HG02852 (cell line): ENCODE measurements around the gene MDM4.
A peak's percentile ranks its signal among the peaks of the same experiment; 100 is the strongest.
"Not testable (repeated sequence)": the region's sequence is repeated elsewhere in the genome, so short reads cannot be mapped to it uniquely, and the experiment has no call there.

ENCODE experiments used
- ATAC-seq: cut with Tn5 transposase; IDR thresholded peaks from one replicate; pipeline ENCODE4 v1.9.1; 2021; ENCODE audit warnings: mild to moderate bottlenecking, moderate library complexity; ENCODE audit not compliant: unreplicated experiment

Gene MDM4, protein sequence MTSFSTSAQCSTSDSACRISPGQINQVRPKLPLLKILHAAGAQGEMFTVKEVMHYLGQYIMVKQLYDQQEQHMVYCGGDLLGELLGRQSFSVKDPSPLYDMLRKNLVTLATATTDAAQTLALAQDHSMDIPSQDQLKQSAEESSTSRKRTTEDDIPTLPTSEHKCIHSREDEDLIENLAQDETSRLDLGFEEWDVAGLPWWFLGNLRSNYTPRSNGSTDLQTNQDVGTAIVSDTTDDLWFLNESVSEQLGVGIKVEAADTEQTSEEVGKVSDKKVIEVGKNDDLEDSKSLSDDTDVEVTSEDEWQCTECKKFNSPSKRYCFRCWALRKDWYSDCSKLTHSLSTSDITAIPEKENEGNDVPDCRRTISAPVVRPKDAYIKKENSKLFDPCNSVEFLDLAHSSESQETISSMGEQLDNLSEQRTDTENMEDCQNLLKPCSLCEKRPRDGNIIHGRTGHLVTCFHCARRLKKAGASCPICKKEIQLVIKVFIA

GRCh38 chr1:204516180-204516879, at the start of gene MDM4:
TSS of gene MDM4 (plus strand) at chr1:204516406. CDS start at chr1:204525519, 9,113 bp downstream.
- ATAC-seq = peak; percentile 73

- ATAC-seq = no peak
Measured at GRCh38 chr1:204466416-204467405, 49.5 kb upstream of the MDM4 start.

- no peak for ATAC-seq
Measured at GRCh38 chr1:204468206-204468605, 48.0 kb upstream of the MDM4 start.

- no peak for ATAC-seq
Measured at GRCh38 chr1:204468766-204469302, 47.4 kb upstream of the MDM4 start.

GRCh38 chr1:204469304-204469703, 46.9 kb upstream of the MDM4 start:
- no peak for ATAC-seq

DNA sequence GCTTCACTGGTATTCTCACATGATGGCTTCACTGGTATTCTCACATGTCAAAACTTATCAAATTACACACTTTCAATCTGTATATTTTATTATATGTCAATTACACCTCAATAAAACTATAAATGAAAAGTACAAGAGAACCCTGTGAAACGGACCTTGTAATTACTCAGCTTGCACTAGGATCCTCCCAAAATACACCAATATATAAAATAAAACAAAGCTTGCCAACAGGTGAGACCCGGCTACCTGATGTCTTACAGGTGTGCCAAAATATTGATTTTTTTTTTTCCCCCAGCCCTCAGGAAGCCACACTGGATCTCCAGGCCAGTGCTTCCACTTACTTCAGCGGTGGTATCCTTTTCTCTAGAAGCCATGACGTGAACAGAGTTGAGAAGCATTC, 44.5 kb upstream of the MDM4 start:
- no peak for ATAC-seq

DNA sequence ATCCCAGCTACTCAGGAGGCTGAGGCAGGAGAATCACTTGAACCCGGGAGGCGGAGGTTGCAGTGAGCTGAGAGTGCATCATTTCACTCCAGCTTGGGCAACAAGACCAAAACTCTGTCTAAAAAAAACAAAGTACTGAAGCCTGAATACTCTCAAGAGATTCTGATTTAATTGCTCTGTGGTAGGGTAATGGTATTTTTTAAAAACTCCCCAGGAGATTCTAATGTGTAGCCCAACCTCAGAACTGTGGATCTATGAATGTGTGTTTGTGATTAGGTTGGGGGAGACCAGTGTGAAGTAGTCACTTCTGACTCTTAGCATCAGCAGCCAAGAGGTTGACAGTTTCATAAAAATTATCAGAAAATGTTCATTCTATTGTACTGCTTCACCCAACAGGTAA, 43.5 kb upstream of the MDM4 start:
- no peak for ATAC-seq

DNA sequence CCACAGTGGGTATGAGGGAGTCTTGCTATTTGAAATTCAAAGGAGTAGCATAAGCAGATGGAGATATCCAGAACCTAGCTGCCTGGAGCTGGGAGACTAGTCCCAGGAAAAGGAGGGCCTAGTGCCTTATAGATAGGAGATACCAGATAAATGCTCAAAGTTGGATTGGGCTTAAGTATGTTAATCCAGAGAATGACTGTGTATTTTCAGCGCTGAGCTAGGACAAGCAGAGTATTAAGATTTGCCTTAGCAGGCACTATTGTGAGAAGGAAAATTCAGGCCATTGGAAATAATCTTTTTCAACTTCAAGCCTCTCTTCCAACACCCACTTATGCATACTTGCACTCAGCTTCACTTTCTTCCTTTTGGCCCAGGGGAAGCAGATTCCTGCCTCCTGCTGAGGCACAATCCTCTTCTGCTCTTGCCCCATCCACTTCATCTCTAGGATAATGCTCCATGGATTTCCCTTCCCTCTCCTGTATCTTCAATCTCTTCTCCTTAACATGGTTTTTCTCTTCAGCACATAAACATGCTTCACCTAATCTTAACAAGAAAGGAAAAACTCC, 42.7 kb upstream of the MDM4 start:
- no peak for ATAC-seq

GRCh38 chr1:204475656-204476432, 40.4 kb upstream of the MDM4 start:
- ATAC-seq = no peak

GRCh38 chr1:204476563-204476962, 39.6 kb upstream of the MDM4 start:
- ATAC-seq = no peak

- ATAC-seq = no peak
Measured at GRCh38 chr1:204477036-204477740, 39.0 kb upstream of the MDM4 start.

GRCh38 chr1:204478172-204478899, 37.9 kb upstream of the MDM4 start:
- ATAC-seq = no peak

GRCh38 chr1:204478921-204479320, 37.3 kb upstream of the MDM4 start:
- ATAC-seq = no peak

DNA sequence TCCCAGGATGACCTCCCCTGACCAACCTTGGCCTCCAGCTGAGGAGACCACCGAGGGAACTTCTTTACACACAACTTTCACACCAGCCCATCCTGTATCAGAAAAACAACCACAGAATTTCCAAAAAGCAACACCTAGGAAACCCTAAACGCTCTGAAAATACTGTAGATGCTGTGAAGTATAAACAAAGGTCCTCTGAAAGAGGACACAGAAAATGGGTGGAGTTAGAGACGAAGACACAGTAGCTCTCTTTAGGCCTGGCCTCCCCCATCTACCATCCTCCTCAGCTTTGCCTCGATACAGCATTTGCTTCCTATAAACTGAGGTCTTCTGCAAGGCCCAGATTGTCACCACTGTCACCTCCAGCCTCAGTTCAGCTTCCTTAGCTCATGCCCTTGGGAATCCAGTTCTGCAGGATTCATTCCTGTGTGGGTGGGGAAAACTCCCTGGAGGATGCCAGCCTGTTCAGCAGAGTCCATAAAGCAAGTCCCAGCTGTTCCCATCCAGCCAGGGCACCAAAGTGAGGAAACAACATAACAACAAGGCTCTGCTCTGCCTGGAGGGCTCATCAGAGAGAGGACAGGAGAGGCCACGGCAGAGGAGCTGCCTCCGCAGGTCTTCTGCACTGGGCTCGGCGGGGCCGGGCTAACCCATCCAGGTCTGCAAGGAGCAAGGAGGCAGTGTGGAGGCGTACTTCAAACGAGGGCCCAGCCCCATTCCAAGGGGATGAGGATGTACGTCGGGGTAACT, 36.6 kb upstream of the MDM4 start:
- no peak for ATAC-seq

DNA sequence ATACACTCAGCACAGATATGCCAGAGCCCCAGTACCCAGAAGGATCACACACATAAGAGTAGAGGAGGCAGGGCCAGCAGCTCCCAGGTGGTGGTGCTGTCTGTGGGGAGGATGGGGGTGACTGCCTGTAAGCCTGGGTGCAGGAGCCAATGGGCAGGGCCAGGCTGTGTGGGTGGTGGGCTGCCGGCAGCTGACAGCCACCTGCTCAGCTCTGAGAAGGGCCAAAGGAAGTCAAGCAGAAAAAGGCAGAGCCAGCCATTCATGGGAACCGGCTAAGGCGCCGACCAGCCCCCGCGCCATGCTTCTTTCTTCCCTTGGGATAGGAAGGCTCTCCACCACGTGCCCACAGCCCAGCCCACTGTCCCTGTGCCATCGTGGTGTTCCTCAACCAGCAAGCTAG, 35.7 kb upstream of the MDM4 start:
- ATAC-seq = peak; percentile 51

GRCh38 chr1:204483791-204484190, 32.4 kb upstream of the MDM4 start:
- no peak for ATAC-seq

DNA sequence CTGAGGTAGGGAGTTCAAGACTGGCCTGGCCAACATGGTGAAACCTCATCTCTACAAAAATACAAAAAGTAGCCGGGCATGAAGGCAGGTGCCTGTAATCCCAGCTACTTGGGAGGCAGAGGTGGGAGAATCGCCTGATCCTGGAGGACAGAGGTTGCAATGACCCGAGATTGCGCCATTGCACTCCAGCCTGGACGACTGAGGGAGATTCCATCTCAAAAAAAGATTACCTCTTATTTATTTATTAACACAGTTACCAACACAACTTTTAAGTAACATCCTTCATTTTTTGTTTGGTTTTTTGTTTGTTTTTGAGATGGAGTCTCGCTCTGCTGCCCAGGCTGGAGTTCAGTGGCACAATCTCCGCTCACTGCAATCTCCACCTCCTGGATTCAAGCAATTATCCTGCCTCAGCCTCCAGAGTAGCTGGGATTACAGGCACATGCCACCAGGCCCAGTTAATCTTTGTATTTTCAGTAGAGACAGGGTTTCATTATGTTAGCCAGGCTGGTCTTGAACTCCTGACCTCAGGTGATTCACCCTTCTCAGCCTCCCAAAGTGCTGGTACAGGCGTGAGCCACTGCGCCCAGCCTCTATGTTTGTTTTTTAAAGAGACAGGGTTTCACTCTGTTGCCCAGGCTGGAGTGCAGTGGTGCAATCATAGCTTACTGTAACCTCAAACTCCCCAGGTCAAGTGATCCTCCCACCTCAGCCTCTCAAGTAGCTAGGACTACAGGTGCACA, 29.5 kb upstream of the MDM4 start:
- ATAC-seq = not testable (repeated sequence)
